ENCODE measurements around the gene GLIS1.

DNA sequence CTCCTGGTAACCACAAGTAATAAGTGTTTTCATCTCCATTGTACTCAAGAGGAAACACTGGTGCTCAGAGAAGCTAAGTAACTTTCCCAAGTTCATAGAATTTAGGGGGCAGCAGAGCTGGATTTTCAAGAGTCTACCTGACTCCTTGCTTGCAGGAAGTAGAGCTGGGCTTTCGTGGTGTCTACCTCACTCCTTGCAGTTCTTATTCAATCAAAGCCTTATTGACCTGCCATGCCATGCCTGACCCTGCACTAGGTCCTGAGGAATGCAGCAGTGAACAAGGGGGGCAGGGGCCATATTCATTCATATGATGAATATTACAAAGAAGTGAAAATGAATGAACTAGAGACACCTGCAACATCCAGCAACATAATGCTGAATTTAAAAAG lies 93.3 kb downstream of the GLIS1 start:
- TF ChIP-seq POLR2A (IDR thresholded peaks at IDR 0.05; ENCODE audit: extremely low read depth, insufficient read length) = no peak
- TF ChIP-seq, protein P1, sequence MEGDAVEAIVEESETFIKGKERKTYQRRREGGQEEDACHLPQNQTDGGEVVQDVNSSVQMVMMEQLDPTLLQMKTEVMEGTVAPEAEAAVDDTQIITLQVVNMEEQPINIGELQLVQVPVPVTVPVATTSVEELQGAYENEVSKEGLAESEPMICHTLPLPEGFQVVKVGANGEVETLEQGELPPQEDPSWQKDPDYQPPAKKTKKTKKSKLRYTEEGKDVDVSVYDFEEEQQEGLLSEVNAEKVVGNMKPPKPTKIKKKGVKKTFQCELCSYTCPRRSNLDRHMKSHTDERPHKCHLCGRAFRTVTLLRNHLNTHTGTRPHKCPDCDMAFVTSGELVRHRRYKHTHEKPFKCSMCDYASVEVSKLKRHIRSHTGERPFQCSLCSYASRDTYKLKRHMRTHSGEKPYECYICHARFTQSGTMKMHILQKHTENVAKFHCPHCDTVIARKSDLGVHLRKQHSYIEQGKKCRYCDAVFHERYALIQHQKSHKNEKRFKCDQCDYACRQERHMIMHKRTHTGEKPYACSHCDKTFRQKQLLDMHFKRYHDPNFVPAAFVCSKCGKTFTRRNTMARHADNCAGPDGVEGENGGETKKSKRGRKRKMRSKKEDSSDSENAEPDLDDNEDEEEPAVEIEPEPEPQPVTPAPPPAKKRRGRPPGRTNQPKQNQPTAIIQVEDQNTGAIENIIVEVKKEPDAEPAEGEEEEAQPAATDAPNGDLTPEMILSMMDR (IDR thresholded peaks at IDR 0.05; ENCODE audit: low read depth, low read length) = no peak
- TF ChIP-seq MAX (IDR thresholded peaks at IDR 0.05; ENCODE audit: low read depth, low read length) = no peak
- no peak for TF ChIP-seq MYC (IDR thresholded peaks at IDR 0.05; ENCODE audit: low read depth, low read length)

All from NB4 (cell line).